Stromal cell of bone marrow (primary cell): ENCODE measurements around the gene TUBA3D.
"Not testable (repeated sequence)": the region's sequence is repeated elsewhere in the genome, so short reads cannot be mapped to it uniquely, and the experiment has no call there.

Experiments used
- DNase-seq: peaks from one replicate; pipeline ENCODE4 v3.0.0-alpha.2; 2012; ENCODE audit warnings: low read depth

TUBA3D gene

GRCh38 chr2:131514408-131515166 is 38.7 kb downstream of the TUBA3D start:
- not testable (repeated sequence) for DNase-seq

GRCh38 chr2:131515235-131515634 is 39.3 kb downstream of the TUBA3D start:
- not testable (repeated sequence) for DNase-seq

- no peak for DNase-seq
These were observed 40.1 kb downstream of the TUBA3D start for GRCh38 chr2:131516011-131516410.

GRCh38 chr2:131516621-131517020 is 40.7 kb downstream of the TUBA3D start:
- DNase-seq: not testable (repeated sequence)

GRCh38 chr2:131517106-131517831 is 41.4 kb downstream of the TUBA3D start:
- DNase-seq: no peak

- not testable (repeated sequence) for DNase-seq
These were observed 41.9 kb downstream of the TUBA3D start for GRCh38 chr2:131517856-131518255.

GRCh38 chr2:131518531-131518930 is 42.6 kb downstream of the TUBA3D start:
- not testable (repeated sequence) for DNase-seq

GRCh38 chr2:131519466-131519865 is 43.5 kb downstream of the TUBA3D start:
- DNase-seq: no peak

GRCh38 chr2:131519871-131520470 is 44.1 kb downstream of the TUBA3D start:
- DNase-seq: not testable (repeated sequence)

- DNase-seq: no peak
These were observed 44.6 kb downstream of the TUBA3D start for GRCh38 chr2:131520526-131520925.

GRCh38 chr2:131521524-131521923 is 45.6 kb downstream of the TUBA3D start:
- DNase-seq: not testable (repeated sequence)

- no peak for DNase-seq
These were observed 46.3 kb downstream of the TUBA3D start for GRCh38 chr2:131521961-131522781.

GRCh38 chr2:131525256-131525655 is 49.3 kb downstream of the TUBA3D start:
- not testable (repeated sequence) for DNase-seq

- peak; percentile 33 for DNase-seq
These were observed 51.4 kb downstream of the TUBA3D start, which contains the start of gene CCDC74A for GRCh38 chr2:131527131-131528001. TSS of gene CCDC74A (plus strand) at chr2:131527888. CDS start at chr2:131527971, 83 bp downstream.

- DNase-seq: not testable (repeated sequence)
These were observed 53.3 kb downstream of the TUBA3D start for GRCh38 chr2:131528981-131529863.

- DNase-seq: not testable (repeated sequence)
These were observed 54.0 kb downstream of the TUBA3D start for GRCh38 chr2:131529864-131530445.

GRCh38 chr2:131530626-131531344 is 54.9 kb downstream of the TUBA3D start:
- not testable (repeated sequence) for DNase-seq

GRCh38 chr2:131531547-131532185 is 55.7 kb downstream of the TUBA3D start:
- DNase-seq: not testable (repeated sequence)
